ENCODE results near the gene ECHS1.

DNA sequence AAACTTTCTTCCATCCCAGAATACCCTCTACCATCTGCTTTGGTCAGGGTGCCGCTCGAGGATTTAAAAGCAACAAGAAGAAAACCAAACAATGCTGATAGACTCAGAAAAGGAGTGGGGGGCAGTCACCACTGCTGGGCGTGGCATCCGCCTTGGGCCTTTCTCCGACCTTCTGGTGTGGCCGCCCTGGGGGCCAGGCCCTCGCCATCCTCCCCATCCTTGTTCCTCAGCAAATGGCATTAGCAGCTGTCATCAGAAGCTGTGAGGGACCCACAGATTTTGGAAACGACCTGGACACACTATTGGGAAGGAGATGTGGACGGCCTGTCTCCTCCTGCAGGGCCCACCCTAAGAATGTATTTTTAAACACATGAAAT, 60.4 kb downstream of the ECHS1 start:
- TF ChIP-seq, protein P1, sequence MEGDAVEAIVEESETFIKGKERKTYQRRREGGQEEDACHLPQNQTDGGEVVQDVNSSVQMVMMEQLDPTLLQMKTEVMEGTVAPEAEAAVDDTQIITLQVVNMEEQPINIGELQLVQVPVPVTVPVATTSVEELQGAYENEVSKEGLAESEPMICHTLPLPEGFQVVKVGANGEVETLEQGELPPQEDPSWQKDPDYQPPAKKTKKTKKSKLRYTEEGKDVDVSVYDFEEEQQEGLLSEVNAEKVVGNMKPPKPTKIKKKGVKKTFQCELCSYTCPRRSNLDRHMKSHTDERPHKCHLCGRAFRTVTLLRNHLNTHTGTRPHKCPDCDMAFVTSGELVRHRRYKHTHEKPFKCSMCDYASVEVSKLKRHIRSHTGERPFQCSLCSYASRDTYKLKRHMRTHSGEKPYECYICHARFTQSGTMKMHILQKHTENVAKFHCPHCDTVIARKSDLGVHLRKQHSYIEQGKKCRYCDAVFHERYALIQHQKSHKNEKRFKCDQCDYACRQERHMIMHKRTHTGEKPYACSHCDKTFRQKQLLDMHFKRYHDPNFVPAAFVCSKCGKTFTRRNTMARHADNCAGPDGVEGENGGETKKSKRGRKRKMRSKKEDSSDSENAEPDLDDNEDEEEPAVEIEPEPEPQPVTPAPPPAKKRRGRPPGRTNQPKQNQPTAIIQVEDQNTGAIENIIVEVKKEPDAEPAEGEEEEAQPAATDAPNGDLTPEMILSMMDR (IDR thresholded peaks at IDR 0.05; ENCODE audit: control extremely low read depth in 1 of 3, insufficient read depth in 1 of 3, low read depth in 1 of 3, low read length in 3 of 3) = no peak
- no peak for TF ChIP-seq POLR2A (IDR thresholded peaks at IDR 0.05; ENCODE audit: control extremely low read depth in 1 of 2, low read depth in 2 of 2, low read length in 2 of 2)
- TF ChIP-seq TCF12 (IDR thresholded peaks at IDR 0.05; ENCODE audit: low read depth, low read length) = no peak
- TF ChIP-seq POLR2AphosphoS5 (IDR thresholded peaks at IDR 0.05; ENCODE audit: low read depth, low read length) = no peak
- TF ChIP-seq, protein P2, sequence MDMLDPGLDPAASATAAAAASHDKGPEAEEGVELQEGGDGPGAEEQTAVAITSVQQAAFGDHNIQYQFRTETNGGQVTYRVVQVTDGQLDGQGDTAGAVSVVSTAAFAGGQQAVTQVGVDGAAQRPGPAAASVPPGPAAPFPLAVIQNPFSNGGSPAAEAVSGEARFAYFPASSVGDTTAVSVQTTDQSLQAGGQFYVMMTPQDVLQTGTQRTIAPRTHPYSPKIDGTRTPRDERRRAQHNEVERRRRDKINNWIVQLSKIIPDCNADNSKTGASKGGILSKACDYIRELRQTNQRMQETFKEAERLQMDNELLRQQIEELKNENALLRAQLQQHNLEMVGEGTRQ (IDR thresholded peaks at IDR 0.05; ENCODE audit: low read length) = no peak
- no peak for TF ChIP-seq SUZ12 (IDR thresholded peaks at IDR 0.05; ENCODE audit: low read length)
